CD4-positive, alpha-beta memory T cell (primary cell): ENCODE results near the gene CENPE. TPM values are rescaled to one million over a fixed set of nuclear protein-coding genes. Genes with fewer than 3 reads are reported as not detected.

ENCODE experiments used
- CTCF ChIA-PET: fragments of 350-600 bp; sonication (Branson Sonifier 250); formaldehyde crosslinking; loops from one replicate; lab custom pipeline; 2021; ENCODE audit warnings: inconsistent platforms; ENCODE audit not compliant: partially characterized antibody; lab: Charles Lee
- POLR2A ChIA-PET: fragments of 350-600 bp; sonication (Branson Sonifier 250); formaldehyde crosslinking; loops from one replicate; lab custom pipeline; 2021; ENCODE audit not compliant: partially characterized antibody; lab: Charles Lee
- DNase-seq, 5 donors: peaks; one replicate each; pipeline versions ENCODE4 v3.0.0 to v3.0.0-alpha.2; 2020 to 2022; ENCODE audit warnings: mixed read lengths in 1 of 5
- H3K27ac ChIP-seq: one replicate; pipeline ENCODE4 v1.7.0; 2013; ENCODE audit warnings: low read depth, low read length
- H3K27me3 ChIP-seq: 2 replicates; pipeline ENCODE4 v1.7.0; 2013; ENCODE audit warnings: mild to moderate bottlenecking, low read length, moderate library complexity; ENCODE audit not compliant: insufficient read depth
- H3K36me3 ChIP-seq: 2 replicates; pipeline ENCODE4 v1.7.0; 2013; ENCODE audit warnings: mild to moderate bottlenecking, low read length, moderate library complexity; ENCODE audit not compliant: insufficient read depth
- H3K4me1 ChIP-seq: 2 replicates; pipeline ENCODE4 v1.7.0; 2013; ENCODE audit warnings: mild to moderate bottlenecking, low read length, moderate library complexity; ENCODE audit not compliant: insufficient read depth
- H3K4me3 ChIP-seq, 2 donors: one replicate each; pipeline ENCODE4 v1.7.0; 2013; ENCODE audit warnings: low read length in 2 of 2, mild to moderate bottlenecking in 1 of 2
- H3K9me3 ChIP-seq, 2 donors: one replicate each; pipeline ENCODE4 v1.7.0; 2013; ENCODE audit warnings: low read length in 2 of 2, control low read depth in 1 of 2; ENCODE audit not compliant: control insufficient read depth in 1 of 2
- H3K27ac Mint-ChIP-seq, 7 donors: one replicate each; pipeline ENCODE4 v1.8.0; 2020 to 2021; ENCODE audit warnings: mixed read lengths in 7 of 7, mild to moderate bottlenecking in 6 of 7, inconsistent platforms in 3 of 7, moderate library complexity in 3 of 7
- H3K27me3 Mint-ChIP-seq, 2 donors: one replicate each; pipeline ENCODE4 v1.8.0; 2020 to 2021; ENCODE audit warnings: mixed read lengths in 2 of 2
- H3K36me3 Mint-ChIP-seq, 2 donors: one replicate each; pipeline ENCODE4 v1.8.0; 2020 to 2021; ENCODE audit warnings: mixed read lengths in 2 of 2, inconsistent platforms in 1 of 2, mild to moderate bottlenecking in 1 of 2
- H3K4me1 Mint-ChIP-seq, 4 donors: one replicate each; pipeline ENCODE4 v1.8.0; 2020 to 2021; ENCODE audit warnings: mixed read lengths in 4 of 4, mild to moderate bottlenecking in 1 of 4
- H3K4me3 Mint-ChIP-seq, 8 donors: one replicate each; pipeline ENCODE4 v1.8.0; 2020 to 2021; ENCODE audit warnings: mixed read lengths in 8 of 8, mild to moderate bottlenecking in 7 of 8, moderate library complexity in 6 of 8, inconsistent platforms in 3 of 8
- H3K9me3 Mint-ChIP-seq, 8 donors: one replicate each; pipeline ENCODE4 v1.8.0; 2020 to 2021; ENCODE audit warnings: mixed read lengths in 8 of 8, mild to moderate bottlenecking in 5 of 8, inconsistent platforms in 3 of 8, moderate library complexity in 1 of 8
- intact Hi-C: fragments of 100-400 bp; cut with micrococcal nuclease; formaldehyde crosslinking; loops from one replicate; pipeline ENCODE4 v1.15.1; 2023
- polyA plus RNA-seq, 2 donors: library from polyadenylated mRNA; unstranded; fragments of 300-500 nt; fragmentation: Illumina TruSeq; gene quantifications; one replicate each; pipeline ENCODE4 v1.2.3, GENCODE V29; 2021
- total RNA-seq, 2 experiments: library from RNA; stranded (reverse); gene quantifications; one replicate each; pipeline ENCODE4 v1.2.3, GENCODE V29; 2021

Gene CENPE
- total and polyA plus RNA-seq, 4 experiments from 2014 or later, result 0.67 to 1.5 (median 0.77) TPM; not detected in 1

- peak overlapping the region; percentile 26 to 72 for H3K4me3 ChIP-seq
- Mint-ChIP-seq H3K27me3 (no peaks in the 10 kb centered on the region), H3K9me3 (no peaks in the 10 kb centered on the region), H3K36me3 (peaks cover 0 to 2% of the 10 kb centered on the region in 2 donors), H3K4me3 (peak overlapping the region; percentile 84 to 98 (median 97)), H3K27ac (peak overlapping the region in 5 of 7 donors; percentile 2 to 99 (median 99)), H3K4me1 (peaks cover 27 to 58% (median 38%) of the 10 kb centered on the region in 4 donors)
- intact Hi-C loops, result loop anchor here (5.0 kb wide), 1 partner anchor 1728 kb away; the partner anchor contains the start of gene PPP3CA
- no peak overlapping the region for H3K27ac ChIP-seq
- no peaks in the 10 kb centered on the region for H3K36me3 ChIP-seq
- CTCF ChIA-PET, result interaction anchor here (0.9 to 7.9 kb wide), 6 partner anchors 9 to 644 kb away, joined by 3 to 59 read pairs (median 4); partner anchors contain the start of gene BDH2
- H3K9me3 ChIP-seq, result no peaks in the 10 kb centered on the region
- POLR2A ChIA-PET, result interaction anchor here (0.8 to 3.2 kb wide), 5 partner anchors 17 to 250 kb away, joined by 3 to 17 read pairs (median 6); partner anchors contain the start of genes CISD2, SLC9B1 and UBE2D3
- H3K4me1 ChIP-seq, result peaks cover 37% of the 10 kb centered on the region
- no peak for DNase-seq
- no peaks in the 10 kb centered on the region for H3K27me3 ChIP-seq
These were observed 123.3 kb downstream of the CENPE start for GRCh38 chr4:103074744-103075434.

- Histone ChIP-seq H3K27me3 (no peaks in the 10 kb centered on the region), H3K4me1 (peaks cover 37% of the 10 kb centered on the region), H3K4me3 (no peak overlapping the region), H3K27ac (no peak overlapping the region), H3K9me3 (no peaks in the 10 kb centered on the region), H3K36me3 (no peaks in the 10 kb centered on the region)
- Mint-ChIP-seq H3K36me3 (peaks cover 0 to 2% of the 10 kb centered on the region in 2 donors), H3K27me3 (no peaks in the 10 kb centered on the region), H3K4me1 (peaks cover 25 to 51% (median 35%) of the 10 kb centered on the region in 4 donors), H3K4me3 (peak overlapping the region in 4 of 8 donors; percentile 1 to 71 (median 36)), H3K27ac (no peak overlapping the region), H3K9me3 (no peaks in the 10 kb centered on the region)
- intact Hi-C loops, result no loop called here
- ChIA-PET POLR2A (no interaction called here), CTCF (interaction anchor here (1.7 kb wide), 1 partner anchor 643 kb away, joined by 4 read pairs; no protein-coding TSS in a partner anchor)
- DNase-seq, result no peak
These were observed 124.2 kb downstream of the CENPE start for GRCh38 chr4:103073792-103074438.

- POLR2A ChIA-PET, result no interaction called here
- Mint-ChIP-seq H3K4me3 (no peak overlapping the region), H3K9me3 (no peaks in the 10 kb centered on the region), H3K36me3 (peaks cover 22 to 23% of the 10 kb centered on the region in 2 donors), H3K27ac (no peak overlapping the region), H3K27me3 (no peaks in the 10 kb centered on the region), H3K4me1 (peaks cover 0 to 8% (median 7%) of the 10 kb centered on the region in 4 donors)
- H3K27ac ChIP-seq, result no peak overlapping the region
- CTCF ChIA-PET, result no interaction called here
- H3K36me3 ChIP-seq, result peaks cover 5% of the 10 kb centered on the region
- no peak for DNase-seq
- H3K9me3 ChIP-seq, result no peaks in the 10 kb centered on the region
- H3K4me3 ChIP-seq, result no peak overlapping the region
- H3K4me1 ChIP-seq, result no peaks in the 10 kb centered on the region
- intact Hi-C loops, result no loop called here
- H3K27me3 ChIP-seq, result no peaks in the 10 kb centered on the region
These were observed 130.1 kb downstream of the CENPE start for GRCh38 chr4:103067841-103068547.

GRCh38 chr4:103060453-103061148 is 137.5 kb downstream of the CENPE start:
- Mint-ChIP-seq H3K9me3 (no peaks in the 10 kb centered on the region), H3K27ac (no peak overlapping the region), H3K4me3 (no peak overlapping the region), H3K27me3 (no peaks in the 10 kb centered on the region), H3K36me3 (peaks cover 20 to 33% of the 10 kb centered on the region in 2 donors), H3K4me1 (peaks cover 0 to 2% (median 0%) of the 10 kb centered on the region in 4 donors)
- Histone ChIP-seq H3K36me3 (no peaks in the 10 kb centered on the region), H3K9me3 (no peaks in the 10 kb centered on the region), H3K27me3 (no peaks in the 10 kb centered on the region), H3K4me3 (no peak overlapping the region), H3K4me1 (no peaks in the 10 kb centered on the region), H3K27ac (no peak overlapping the region)
- CTCF ChIA-PET, result interaction anchor here (1.0 to 1.2 kb wide), 2 partner anchors 14 to 15 kb away, joined by 3 read pairs; no protein-coding TSS in a partner anchor
- POLR2A ChIA-PET, result no interaction called here
- intact Hi-C loops, result no loop called here
- DNase-seq, result no peak

Other genes starting within 250 kb of the CENPE start
- gene SLC9B1, start 178.6 kb downstream of the CENPE start, total RNA-seq, result 1 to 10 TPM; 3.2 to 5.2 TPM
- 1 to 10 TPM; 2.0 to 4.2 TPM for gene SLC9B1, start 178.6 kb downstream of the CENPE start, polyA plus RNA-seq
- 10 to 100 TPM; 17.1 to 19.7 TPM for gene SLC9B2, start 121.6 kb downstream of the CENPE start, total RNA-seq
- 10 to 100 TPM; 15.9 to 16.3 TPM for gene SLC9B2, start 121.6 kb downstream of the CENPE start, polyA plus RNA-seq
- 10 to 100 TPM; 20.1 to 20.5 TPM for gene BDH2, start 98.5 kb downstream of the CENPE start, total RNA-seq
- gene BDH2, start 98.5 kb downstream of the CENPE start, polyA plus RNA-seq, result 10 to 100 TPM; 24.2 to 25.3 TPM